Lung (tissue), 12 donors: ENCODE measurements around the gene TRIM52. TPM values are rescaled to one million over a fixed set of nuclear protein-coding genes. Genes with fewer than 3 reads are reported as not detected.

Experiments used
- ATAC-seq: fragments of 200-7000 bp; cut with Tn5 transposase; one replicate; pipeline ENCODE4 v1.9.1; 2020; ENCODE audit warnings: moderate number of reproducible peaks; ENCODE audit not compliant: insufficient read depth, low FRiP score
- DNase-seq, 3 donors: peaks; one replicate each; pipeline ENCODE4 v3.0.0-alpha.2; 2013 to 2017
- H3K27ac ChIP-seq, 2 donors: one replicate each; pipeline ENCODE4 v1.5.1; 2013; ENCODE audit warnings: mild to moderate bottlenecking in 2 of 2, moderate library complexity in 2 of 2, control low read depth in 1 of 2, inconsistent platforms in 1 of 2, low read depth in 1 of 2, low read length in 1 of 2
- H3K27me3 ChIP-seq, 3 donors: one replicate each; pipeline ENCODE4 v1.5.1; 2013; ENCODE audit warnings: low read length in 2 of 3; ENCODE audit not compliant: control insufficient read depth in 3 of 3, insufficient read depth in 3 of 3
- H3K36me3 ChIP-seq, 4 donors: one replicate each; pipeline ENCODE4 v1.5.1; 2013; ENCODE audit warnings: low read length in 4 of 4, mild to moderate bottlenecking in 1 of 4, moderate library complexity in 1 of 4; ENCODE audit not compliant: control insufficient read depth in 4 of 4, insufficient read depth in 4 of 4
- H3K4me1 ChIP-seq, 5 donors: one replicate each; pipeline ENCODE4 v1.5.1; 2013; ENCODE audit warnings: low read length in 5 of 5, mild to moderate bottlenecking in 2 of 5, moderate library complexity in 1 of 5; ENCODE audit not compliant: control insufficient read depth in 5 of 5, insufficient read depth in 5 of 5
- H3K4me3 ChIP-seq: one replicate; pipeline ENCODE4 v1.5.1; 2013; ENCODE audit warnings: mild to moderate bottlenecking, control low read depth, moderate library complexity
- H3K9ac ChIP-seq, 2 donors: one replicate each; pipeline ENCODE4 v1.5.1; 2013; ENCODE audit warnings: low read length in 2 of 2, control low read depth in 1 of 2; ENCODE audit not compliant: insufficient read depth in 1 of 2
- H3K9me3 ChIP-seq, 4 donors: one replicate each; pipeline ENCODE4 v1.5.1; 2013; ENCODE audit warnings: low read length in 3 of 4, mild to moderate bottlenecking in 1 of 4, moderate library complexity in 1 of 4; ENCODE audit not compliant: control insufficient read depth in 4 of 4, insufficient read depth in 3 of 4
- WGBS, 2 donors: extraction: QIAGEN DNeasy Blood & Tissue Kit; methylation state at CpG; one replicate each; pipeline ENCODE4 v1.1.7; 2013; 5-methylcytosine and 5-hydroxymethylcytosine counted together
- polyA plus RNA-seq, 2 donors: library from polyadenylated mRNA; stranded (reverse); fragments of 200-250 nt; gene quantifications; one replicate each; pipeline ENCODE4 v1.2.1, GENCODE V29; 2013
- total RNA-seq, 2 donors: library from RNA; depleted of rRNA in 1 of 2; stranded (reverse); fragments of >200 nt in 1 of 2; gene quantifications; one replicate each; pipeline ENCODE4 v1.2.1, GENCODE V29; 2014 to 2021
- TF ChIP-seq, protein P1 (sequence below): IDR thresholded peaks from 2 replicates; pipeline ENCODE4 v1.5.1; 2012; ENCODE audit warnings: mild to moderate bottlenecking; ENCODE audit errors: control extremely low read depth, extremely low read depth
- donor health status: control.
- donor health status: control.
- donor health status: Bipolar disorder and iron deficiency.
- donor health status: healthy.
- donor health status: DM: yes; HTN: yes; CAD: no.

The TRIM52 gene
- total and polyA plus RNA-seq, 4 donors: 6.5 to 19.3 (median 13.8) TPM

DNA sequence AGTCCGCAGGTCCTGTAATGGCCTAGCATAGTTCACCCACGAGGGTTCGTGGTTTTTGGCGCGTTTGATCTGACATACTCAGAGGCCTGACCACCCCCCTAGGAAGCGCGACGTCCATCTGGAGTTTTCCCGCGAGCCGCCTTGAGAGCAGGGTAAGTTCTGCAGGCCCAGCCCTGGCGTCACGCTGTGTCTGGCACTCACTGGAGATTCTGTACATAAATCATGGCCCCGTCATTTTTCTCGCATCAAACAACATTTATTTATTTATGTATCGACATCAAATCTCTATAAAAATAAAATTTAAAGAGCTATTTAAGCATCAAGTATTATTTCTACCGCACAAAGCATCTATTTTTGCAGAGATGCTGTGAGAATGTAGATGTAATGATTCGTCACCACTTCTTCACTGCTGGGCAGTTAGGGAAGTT is 38.3 kb downstream of the TRIM52 start:
- TF ChIP-seq, protein P1, sequence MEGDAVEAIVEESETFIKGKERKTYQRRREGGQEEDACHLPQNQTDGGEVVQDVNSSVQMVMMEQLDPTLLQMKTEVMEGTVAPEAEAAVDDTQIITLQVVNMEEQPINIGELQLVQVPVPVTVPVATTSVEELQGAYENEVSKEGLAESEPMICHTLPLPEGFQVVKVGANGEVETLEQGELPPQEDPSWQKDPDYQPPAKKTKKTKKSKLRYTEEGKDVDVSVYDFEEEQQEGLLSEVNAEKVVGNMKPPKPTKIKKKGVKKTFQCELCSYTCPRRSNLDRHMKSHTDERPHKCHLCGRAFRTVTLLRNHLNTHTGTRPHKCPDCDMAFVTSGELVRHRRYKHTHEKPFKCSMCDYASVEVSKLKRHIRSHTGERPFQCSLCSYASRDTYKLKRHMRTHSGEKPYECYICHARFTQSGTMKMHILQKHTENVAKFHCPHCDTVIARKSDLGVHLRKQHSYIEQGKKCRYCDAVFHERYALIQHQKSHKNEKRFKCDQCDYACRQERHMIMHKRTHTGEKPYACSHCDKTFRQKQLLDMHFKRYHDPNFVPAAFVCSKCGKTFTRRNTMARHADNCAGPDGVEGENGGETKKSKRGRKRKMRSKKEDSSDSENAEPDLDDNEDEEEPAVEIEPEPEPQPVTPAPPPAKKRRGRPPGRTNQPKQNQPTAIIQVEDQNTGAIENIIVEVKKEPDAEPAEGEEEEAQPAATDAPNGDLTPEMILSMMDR: no peak
- DNase-seq (no peak), ATAC-seq (peak; percentile 3)
- H3K9ac ChIP-seq: peak overlapping the region; percentile 68 to 90
- 0% methylated on average over 18 of the region's 18 CpGs for WGBS, 2 donors
- peaks cover 0 to 2% (median under 1%) of the 10 kb centered on the region in 4 donors for H3K36me3 ChIP-seq
- H3K27ac ChIP-seq: peak overlapping the region; percentile 95 to 98
- H3K4me1 ChIP-seq: peaks cover 0 to 24% (median 10%) of the 10 kb centered on the region in 5 donors
- H3K4me3 ChIP-seq: peak overlapping the region; percentile 56
- no peaks in the 10 kb centered on the region for H3K9me3 ChIP-seq
- peaks cover 0 to 16% (median 15%) of the 10 kb centered on the region in 3 donors for H3K27me3 ChIP-seq

DNA sequence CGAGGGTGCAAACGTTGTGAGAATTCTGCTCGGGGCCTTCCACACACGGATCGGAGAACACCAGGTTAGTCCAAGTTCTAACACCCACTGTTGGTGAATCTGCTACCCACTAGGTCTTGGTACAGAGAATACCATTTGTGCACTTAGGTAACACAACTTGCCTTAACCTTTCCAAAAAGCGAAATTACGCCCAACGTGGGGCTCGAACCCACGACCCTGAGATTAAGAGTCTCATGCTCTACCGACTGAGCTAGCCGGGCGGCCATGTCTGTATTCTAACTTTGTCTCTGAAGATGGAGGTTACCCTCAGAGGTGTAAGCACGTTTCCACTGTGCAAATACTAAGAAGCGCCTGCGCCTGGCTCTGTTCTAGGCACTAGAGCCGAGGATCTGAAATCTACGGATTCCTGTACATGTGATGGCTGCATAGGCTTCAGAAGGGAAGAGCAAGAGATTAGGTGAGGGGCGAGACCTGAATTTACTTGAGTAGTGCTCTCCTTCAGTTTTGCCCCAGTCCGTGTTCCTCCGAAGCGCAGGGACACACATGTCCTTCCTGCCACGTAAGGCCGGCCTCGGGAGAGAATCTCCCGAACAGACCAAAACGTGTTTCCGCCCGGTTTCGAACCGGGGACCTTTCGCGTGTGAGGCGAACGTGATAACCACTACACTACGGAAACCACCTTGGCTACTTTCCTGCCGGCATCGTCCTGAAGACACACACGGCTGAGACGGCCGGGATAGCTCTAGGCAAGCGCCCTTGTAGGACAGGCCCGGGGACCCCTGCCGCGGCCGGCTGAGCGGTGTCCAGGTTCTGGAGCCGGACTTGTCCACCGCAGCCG is 38.9 kb downstream of the TRIM52 start:
- Histone ChIP-seq H3K4me3 (peak overlapping the region; percentile 56), H3K36me3 (peaks cover 0 to 2% (median 0%) of the 10 kb centered on the region in 4 donors), H3K9ac (peak overlapping the region in 1 of 2 donors; percentile 90), H3K9me3 (no peaks in the 10 kb centered on the region), H3K4me1 (peaks cover 0 to 30% (median 10%) of the 10 kb centered on the region in 5 donors), H3K27me3 (peaks cover 0 to 16% (median 15%) of the 10 kb centered on the region in 3 donors), H3K27ac (peak overlapping the region; percentile 94 to 98)
- DNase-seq: peak; percentile 93 to 96 (median 96)
- TF ChIP-seq, protein P1: no peak
- ATAC-seq: peak; percentile 46
- 5 to 6% methylated on average over 47 to 50 of the region's 50 CpGs for WGBS, 2 donors

DNA sequence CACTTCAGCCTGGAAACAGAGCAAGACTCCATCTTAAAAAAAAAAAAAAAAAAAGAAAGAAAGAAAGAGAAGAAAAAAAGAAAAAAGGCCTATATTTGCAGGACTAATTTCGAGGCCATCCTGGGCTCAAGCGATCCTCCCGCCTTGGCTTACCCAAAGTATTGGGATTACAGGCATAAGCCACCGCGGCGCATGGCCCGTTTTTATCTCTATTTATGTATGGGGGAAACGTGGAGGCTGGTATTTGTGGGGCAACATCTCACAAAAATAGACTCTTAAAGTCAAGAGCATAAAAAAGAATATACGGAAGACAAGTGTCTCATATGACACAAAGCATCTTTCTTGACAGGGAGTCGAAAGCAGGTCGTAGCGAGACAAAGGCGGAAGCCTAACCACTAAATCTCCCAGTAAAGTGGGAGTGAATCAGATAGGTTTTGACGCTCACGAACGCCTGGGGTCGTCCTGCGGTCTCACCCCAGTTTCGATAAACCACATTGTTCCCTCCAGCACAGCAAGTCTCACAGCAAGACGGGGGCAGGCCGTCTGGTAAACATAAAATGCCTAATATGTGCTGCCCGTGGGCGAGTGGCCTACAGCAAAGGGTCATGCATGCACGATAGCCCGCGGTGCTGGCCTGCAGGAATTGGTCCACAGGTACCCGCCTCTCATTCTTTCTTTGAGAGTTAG is 39.7 kb downstream of the TRIM52 start:
- TF ChIP-seq, protein P1: no peak
- ATAC-seq (no peak), DNase-seq (no peak)
- 53 to 59% methylated on average over 27 of the region's 27 CpGs for WGBS, 2 donors
- Histone ChIP-seq H3K27ac (peak overlapping the region; percentile 2 to 94), H3K4me1 (peaks cover 0 to 35% (median 15%) of the 10 kb centered on the region in 5 donors), H3K9ac (no peak overlapping the region), H3K36me3 (no peaks in the 10 kb centered on the region), H3K4me3 (no peak overlapping the region), H3K27me3 (peaks cover 0 to 21% (median 18%) of the 10 kb centered on the region in 3 donors), H3K9me3 (no peaks in the 10 kb centered on the region)
